WTC11 (cell line): ENCODE measurements around the gene GDPD4. TPM values are rescaled to one million over a fixed set of nuclear protein-coding genes. Genes with fewer than 3 reads are reported as not detected.

Source experiments
- ATAC-seq: fragments of 200-7000 bp; cut with Tn5 transposase; 2 replicates; pipeline ENCODE4 v1.10.0; 2021; ENCODE audit warnings: mild to moderate bottlenecking, moderate library complexity
- CTCF ChIA-PET: fragments of 300-600 bp; sonication (Branson Sonifier 250); formaldehyde crosslinking; loops from one replicate; lab custom pipeline; 2021; ENCODE audit warnings: antibody characterized with exemption; lab: Charles Lee
- POLR2A ChIA-PET: fragments of 350-600 bp; sonication (Branson Sonifier 250); formaldehyde crosslinking; loops from one replicate; lab custom pipeline; 2021; ENCODE audit warnings: antibody characterized with exemption; lab: Charles Lee
- DNase-seq: peaks from one replicate; pipeline ENCODE4 v3.0.0; 2021; ENCODE audit warnings: low spot score
- H3K27ac Mint-ChIP-seq: 2 replicates; pipeline ENCODE4 v1.8.0; 2021; ENCODE audit warnings: mixed read lengths
- H3K27me3 Mint-ChIP-seq: 2 replicates; pipeline ENCODE4 v1.8.0; 2021; ENCODE audit warnings: low read depth, mild to moderate bottlenecking, moderate library complexity, mixed read lengths
- H3K36me3 Mint-ChIP-seq: 2 replicates; pipeline ENCODE4 v1.8.0; 2021; ENCODE audit warnings: mixed read lengths
- H3K4me1 Mint-ChIP-seq: 2 replicates; pipeline ENCODE4 v1.8.0; 2022; ENCODE audit warnings: mixed read lengths
- H3K4me3 Mint-ChIP-seq: 2 replicates; pipeline ENCODE4 v1.8.0; 2021; ENCODE audit warnings: mild to moderate bottlenecking, moderate library complexity, mixed read lengths
- H3K9me3 Mint-ChIP-seq: 2 replicates; pipeline ENCODE4 v1.8.0; 2021; ENCODE audit warnings: mixed read lengths
- ATF1 ChIP-seq: sonication (generic); formaldehyde crosslinking; IDR thresholded peaks from 2 replicates; pipeline ENCODE4 v1.8.1; 2023; ENCODE audit warnings: mild to moderate bottlenecking, moderate library complexity, missing genetic modification reagents
- GABPB1 ChIP-seq: sonication (generic); formaldehyde crosslinking; IDR thresholded peaks from 2 replicates; pipeline ENCODE4 v1.8.1; 2023; ENCODE audit warnings: mild to moderate bottlenecking, missing genetic modification reagents
- GRHL2 ChIP-seq: fragments of 250-450 bp; sonication (Bioruptor Pico); IDR thresholded peaks from 2 replicates; pipeline ENCODE4 v1.8.0; 2022; ENCODE audit warnings: mild to moderate bottlenecking, moderate library complexity; ENCODE audit not compliant: insufficient replicate concordance, severe bottlenecking
- SOX15 ChIP-seq: fragments of 250-450 bp; sonication (Bioruptor Pico); IDR thresholded peaks from 2 replicates; pipeline ENCODE4 v1.9.0; 2021; ENCODE audit warnings: mild to moderate bottlenecking
- SP1 ChIP-seq: sonication (generic); formaldehyde crosslinking; conservative IDR thresholded peaks from 2 replicates; pipeline ENCODE4 v1.8.1; 2022; ENCODE audit warnings: missing genetic modification reagents
- TEAD1 ChIP-seq: sonication (generic); formaldehyde crosslinking; IDR thresholded peaks from 2 replicates; pipeline ENCODE4 v1.8.0; 2022; ENCODE audit warnings: mild to moderate bottlenecking, missing genetic modification reagents
- ZBTB21 ChIP-seq: sonication (generic); formaldehyde crosslinking; IDR thresholded peaks from 2 replicates; pipeline ENCODE4 v1.8.1; 2023; ENCODE audit warnings: mild to moderate bottlenecking, missing genetic modification reagents, borderline replicate concordance
- ZNF138 ChIP-seq: sonication (generic); formaldehyde crosslinking; conservative IDR thresholded peaks from 2 replicates; pipeline ENCODE4 v1.8.1; 2022; ENCODE audit warnings: mild to moderate bottlenecking, moderate library complexity, missing genetic modification reagents
- ZNF219 ChIP-seq: sonication (generic); formaldehyde crosslinking; IDR thresholded peaks from 2 replicates; pipeline ENCODE4 v1.8.0; 2023; ENCODE audit warnings: missing genetic modification reagents, mild to moderate bottlenecking, borderline replicate concordance
- ZNF416 ChIP-seq: fragments of 250-450 bp; sonication (Bioruptor Pico); IDR thresholded peaks from 2 replicates; pipeline ENCODE4 v1.9.0; 2021; ENCODE audit warnings: mild to moderate bottlenecking, inconsistent platforms
- ZNF423 ChIP-seq: fragments of 250-450 bp; sonication (Bioruptor Pico); IDR thresholded peaks from 2 replicates; pipeline ENCODE4 v2.1.2; 2022; ENCODE audit warnings: mild to moderate bottlenecking, moderate library complexity
- total RNA-seq: library from RNA; stranded (reverse); gene quantifications from 3 replicates; pipeline ENCODE4 v1.2.3, GENCODE V29; 2021
- TF ChIP-seq, protein P1 (sequence below): fragments of 250-450 bp; sonication (Bioruptor Pico); IDR thresholded peaks from 2 replicates; pipeline ENCODE4 v1.9.0; 2021; ENCODE audit warnings: mild to moderate bottlenecking
- TF ChIP-seq, protein P2 (sequence below): sonication (generic); formaldehyde crosslinking; IDR thresholded peaks from 2 replicates; pipeline ENCODE4 v1.8.0; 2023; ENCODE audit warnings: missing genetic modification reagents
- TF ChIP-seq, protein P3 (sequence below): sonication (generic); formaldehyde crosslinking; IDR thresholded peaks from 2 replicates; pipeline ENCODE4 v1.8.0; 2022; ENCODE audit warnings: mild to moderate bottlenecking, missing genetic modification reagents
- TF ChIP-seq, protein P4 (sequence below): sonication (generic); formaldehyde crosslinking; IDR thresholded peaks from 2 replicates; pipeline ENCODE4 v1.8.0; 2022; ENCODE audit warnings: mild to moderate bottlenecking, missing genetic modification reagents
- TF ChIP-seq, protein P5 (sequence below): sonication (generic); formaldehyde crosslinking; IDR thresholded peaks from 2 replicates; pipeline ENCODE4 v1.8.1; 2023; ENCODE audit warnings: mild to moderate bottlenecking, missing genetic modification reagents, moderate library complexity
- TF ChIP-seq, protein P6 (sequence below): sonication (generic); formaldehyde crosslinking; IDR thresholded peaks from 2 replicates; pipeline ENCODE4 v1.8.0; 2023; ENCODE audit warnings: mild to moderate bottlenecking, missing genetic modification reagents
- TF ChIP-seq, protein P7 (sequence below): sonication (generic); formaldehyde crosslinking; IDR thresholded peaks from 2 replicates; pipeline ENCODE4 v1.8.1; 2023; ENCODE audit warnings: mild to moderate bottlenecking, moderate library complexity, missing genetic modification reagents

Gene GDPD4
- total RNA-seq, 1 experiment from 2014 or later = not detected

DNA sequence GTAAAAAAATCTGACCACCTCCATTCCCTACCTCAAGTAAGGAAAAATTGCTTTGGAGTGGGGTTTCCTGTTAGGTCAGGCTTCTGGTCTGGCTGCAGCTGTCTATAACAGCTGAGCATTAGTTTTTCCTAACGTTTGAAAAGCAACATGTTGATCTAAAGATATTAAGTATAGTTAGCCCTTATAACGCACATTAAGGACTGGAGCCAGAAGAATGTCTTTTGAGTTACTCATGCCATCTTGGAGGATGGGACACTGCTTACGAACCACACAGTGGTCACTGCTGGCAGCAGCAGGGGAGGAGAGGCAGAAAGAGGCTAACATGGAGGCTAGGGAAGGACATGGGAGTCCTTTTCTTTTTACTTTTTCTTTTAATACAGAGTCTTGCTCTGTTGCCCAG is 44.1 kb upstream of the GDPD4 start:
- no peak overlapping the region; the same call in 1 of the 2 replicates for H3K27ac Mint-ChIP-seq
- no peaks in the 10 kb centered on the region for H3K27me3 Mint-ChIP-seq
- DNase-seq = no peak
- POLR2A ChIA-PET = no interaction called here
- H3K36me3 Mint-ChIP-seq = peaks cover 59% of the 10 kb centered on the region
- CTCF ChIA-PET = no interaction called here
- TF ChIP-seq, protein P1, sequence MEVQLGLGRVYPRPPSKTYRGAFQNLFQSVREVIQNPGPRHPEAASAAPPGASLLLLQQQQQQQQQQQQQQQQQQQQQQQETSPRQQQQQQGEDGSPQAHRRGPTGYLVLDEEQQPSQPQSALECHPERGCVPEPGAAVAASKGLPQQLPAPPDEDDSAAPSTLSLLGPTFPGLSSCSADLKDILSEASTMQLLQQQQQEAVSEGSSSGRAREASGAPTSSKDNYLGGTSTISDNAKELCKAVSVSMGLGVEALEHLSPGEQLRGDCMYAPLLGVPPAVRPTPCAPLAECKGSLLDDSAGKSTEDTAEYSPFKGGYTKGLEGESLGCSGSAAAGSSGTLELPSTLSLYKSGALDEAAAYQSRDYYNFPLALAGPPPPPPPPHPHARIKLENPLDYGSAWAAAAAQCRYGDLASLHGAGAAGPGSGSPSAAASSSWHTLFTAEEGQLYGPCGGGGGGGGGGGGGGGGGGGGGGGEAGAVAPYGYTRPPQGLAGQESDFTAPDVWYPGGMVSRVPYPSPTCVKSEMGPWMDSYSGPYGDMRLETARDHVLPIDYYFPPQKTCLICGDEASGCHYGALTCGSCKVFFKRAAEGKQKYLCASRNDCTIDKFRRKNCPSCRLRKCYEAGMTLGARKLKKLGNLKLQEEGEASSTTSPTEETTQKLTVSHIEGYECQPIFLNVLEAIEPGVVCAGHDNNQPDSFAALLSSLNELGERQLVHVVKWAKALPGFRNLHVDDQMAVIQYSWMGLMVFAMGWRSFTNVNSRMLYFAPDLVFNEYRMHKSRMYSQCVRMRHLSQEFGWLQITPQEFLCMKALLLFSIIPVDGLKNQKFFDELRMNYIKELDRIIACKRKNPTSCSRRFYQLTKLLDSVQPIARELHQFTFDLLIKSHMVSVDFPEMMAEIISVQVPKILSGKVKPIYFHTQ = no peak
- TF ChIP-seq, protein P2, sequence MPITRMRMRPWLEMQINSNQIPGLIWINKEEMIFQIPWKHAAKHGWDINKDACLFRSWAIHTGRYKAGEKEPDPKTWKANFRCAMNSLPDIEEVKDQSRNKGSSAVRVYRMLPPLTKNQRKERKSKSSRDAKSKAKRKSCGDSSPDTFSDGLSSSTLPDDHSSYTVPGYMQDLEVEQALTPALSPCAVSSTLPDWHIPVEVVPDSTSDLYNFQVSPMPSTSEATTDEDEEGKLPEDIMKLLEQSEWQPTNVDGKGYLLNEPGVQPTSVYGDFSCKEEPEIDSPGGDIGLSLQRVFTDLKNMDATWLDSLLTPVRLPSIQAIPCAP (CRISPR knock-in tag) = no peak
- no peak for TF ChIP-seq SOX15 (CRISPR knock-in tag)
- TF ChIP-seq ZBTB21 (CRISPR knock-in tag) = no peak
- TF ChIP-seq GRHL2 = no peak
- TF ChIP-seq, protein P3, sequence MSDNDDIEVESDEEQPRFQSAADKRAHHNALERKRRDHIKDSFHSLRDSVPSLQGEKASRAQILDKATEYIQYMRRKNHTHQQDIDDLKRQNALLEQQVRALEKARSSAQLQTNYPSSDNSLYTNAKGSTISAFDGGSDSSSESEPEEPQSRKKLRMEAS (CRISPR knock-in tag) = no peak
- TF ChIP-seq, protein P4, sequence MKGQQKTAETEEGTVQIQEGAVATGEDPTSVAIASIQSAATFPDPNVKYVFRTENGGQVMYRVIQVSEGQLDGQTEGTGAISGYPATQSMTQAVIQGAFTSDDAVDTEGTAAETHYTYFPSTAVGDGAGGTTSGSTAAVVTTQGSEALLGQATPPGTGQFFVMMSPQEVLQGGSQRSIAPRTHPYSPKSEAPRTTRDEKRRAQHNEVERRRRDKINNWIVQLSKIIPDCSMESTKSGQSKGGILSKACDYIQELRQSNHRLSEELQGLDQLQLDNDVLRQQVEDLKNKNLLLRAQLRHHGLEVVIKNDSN (CRISPR knock-in tag) = no peak
- TF ChIP-seq, protein P5, sequence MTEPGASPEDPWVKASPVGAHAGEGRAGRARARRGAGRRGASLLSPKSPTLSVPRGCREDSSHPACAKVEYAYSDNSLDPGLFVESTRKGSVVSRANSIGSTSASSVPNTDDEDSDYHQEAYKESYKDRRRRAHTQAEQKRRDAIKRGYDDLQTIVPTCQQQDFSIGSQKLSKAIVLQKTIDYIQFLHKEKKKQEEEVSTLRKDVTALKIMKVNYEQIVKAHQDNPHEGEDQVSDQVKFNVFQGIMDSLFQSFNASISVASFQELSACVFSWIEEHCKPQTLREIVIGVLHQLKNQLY (CRISPR knock-in tag) = no peak
- TF ChIP-seq ATF1 (CRISPR knock-in tag) = no peak
- TF ChIP-seq GABPB1 (CRISPR knock-in tag) = no peak
- TF ChIP-seq ZNF423 = no peak
- no peak for TF ChIP-seq ZNF138 (CRISPR knock-in tag)
- TF ChIP-seq TEAD1 (CRISPR knock-in tag) = no peak
- TF ChIP-seq, protein P6, sequence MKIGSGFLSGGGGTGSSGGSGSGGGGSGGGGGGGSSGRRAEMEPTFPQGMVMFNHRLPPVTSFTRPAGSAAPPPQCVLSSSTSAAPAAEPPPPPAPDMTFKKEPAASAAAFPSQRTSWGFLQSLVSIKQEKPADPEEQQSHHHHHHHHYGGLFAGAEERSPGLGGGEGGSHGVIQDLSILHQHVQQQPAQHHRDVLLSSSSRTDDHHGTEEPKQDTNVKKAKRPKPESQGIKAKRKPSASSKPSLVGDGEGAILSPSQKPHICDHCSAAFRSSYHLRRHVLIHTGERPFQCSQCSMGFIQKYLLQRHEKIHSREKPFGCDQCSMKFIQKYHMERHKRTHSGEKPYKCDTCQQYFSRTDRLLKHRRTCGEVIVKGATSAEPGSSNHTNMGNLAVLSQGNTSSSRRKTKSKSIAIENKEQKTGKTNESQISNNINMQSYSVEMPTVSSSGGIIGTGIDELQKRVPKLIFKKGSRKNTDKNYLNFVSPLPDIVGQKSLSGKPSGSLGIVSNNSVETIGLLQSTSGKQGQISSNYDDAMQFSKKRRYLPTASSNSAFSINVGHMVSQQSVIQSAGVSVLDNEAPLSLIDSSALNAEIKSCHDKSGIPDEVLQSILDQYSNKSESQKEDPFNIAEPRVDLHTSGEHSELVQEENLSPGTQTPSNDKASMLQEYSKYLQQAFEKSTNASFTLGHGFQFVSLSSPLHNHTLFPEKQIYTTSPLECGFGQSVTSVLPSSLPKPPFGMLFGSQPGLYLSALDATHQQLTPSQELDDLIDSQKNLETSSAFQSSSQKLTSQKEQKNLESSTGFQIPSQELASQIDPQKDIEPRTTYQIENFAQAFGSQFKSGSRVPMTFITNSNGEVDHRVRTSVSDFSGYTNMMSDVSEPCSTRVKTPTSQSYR = no peak
- TF ChIP-seq SP1 (CRISPR knock-in tag) = no peak
- TF ChIP-seq, protein P7, sequence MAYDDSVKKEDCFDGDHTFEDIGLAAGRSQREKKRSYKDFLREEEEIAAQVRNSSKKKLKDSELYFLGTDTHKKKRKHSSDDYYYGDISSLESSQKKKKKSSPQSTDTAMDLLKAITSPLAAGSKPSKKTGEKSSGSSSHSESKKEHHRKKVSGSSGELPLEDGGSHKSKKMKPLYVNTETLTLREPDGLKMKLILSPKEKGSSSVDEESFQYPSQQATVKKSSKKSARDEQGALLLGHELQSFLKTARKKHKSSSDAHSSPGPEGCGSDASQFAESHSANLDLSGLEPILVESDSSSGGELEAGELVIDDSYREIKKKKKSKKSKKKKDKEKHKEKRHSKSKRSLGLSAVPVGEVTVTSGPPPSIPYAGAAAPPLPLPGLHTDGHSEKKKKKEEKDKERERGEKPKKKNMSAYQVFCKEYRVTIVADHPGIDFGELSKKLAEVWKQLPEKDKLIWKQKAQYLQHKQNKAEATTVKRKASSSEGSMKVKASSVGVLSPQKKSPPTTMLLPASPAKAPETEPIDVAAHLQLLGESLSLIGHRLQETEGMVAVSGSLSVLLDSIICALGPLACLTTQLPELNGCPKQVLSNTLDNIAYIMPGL = no peak
- no peak for TF ChIP-seq ZNF416 (CRISPR knock-in tag)
- no peak for TF ChIP-seq ZNF219 (CRISPR knock-in tag)
- TF ChIP-seq, all 79 proteins: peak for 0
- no peaks in the 10 kb centered on the region for H3K4me1 Mint-ChIP-seq
- no peak overlapping the region for H3K4me3 Mint-ChIP-seq
- no peaks in the 10 kb centered on the region for H3K9me3 Mint-ChIP-seq
- no peak for ATAC-seq
